ENCODE measurements around the gene GPX5.

The GPX5 gene

DNA sequence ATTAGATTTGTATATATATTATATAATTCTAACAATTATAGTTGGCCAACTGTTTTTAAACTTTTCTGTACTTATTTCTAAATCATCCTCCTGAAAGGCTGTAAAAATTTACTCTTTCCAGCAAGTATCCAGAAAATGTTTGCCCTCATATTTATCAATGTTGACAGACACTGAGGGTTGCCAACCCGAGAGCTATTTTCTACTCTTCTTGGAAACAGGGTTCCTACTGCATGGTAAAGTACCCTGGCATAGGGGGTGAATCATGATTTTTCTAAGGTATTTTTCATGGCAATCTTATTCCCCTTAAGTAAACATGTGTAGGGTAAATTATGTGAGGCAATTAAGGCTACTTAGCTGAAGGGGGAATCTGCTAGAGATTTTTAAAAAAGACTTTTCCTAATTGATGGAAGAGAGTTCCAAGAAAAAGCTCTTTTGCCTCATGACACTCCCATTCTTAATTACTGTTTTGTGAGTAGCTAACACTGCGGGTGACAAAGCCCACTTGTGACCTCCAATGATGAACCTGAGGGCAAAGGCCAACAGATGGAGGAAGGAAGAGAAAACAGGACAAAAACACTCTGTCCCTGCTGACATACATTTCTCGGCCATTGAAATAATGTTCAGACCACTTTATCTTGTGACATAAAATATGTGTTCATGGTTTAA is 37.9 kb downstream of the GPX5 start:
- no peak for DNase-seq

DNA sequence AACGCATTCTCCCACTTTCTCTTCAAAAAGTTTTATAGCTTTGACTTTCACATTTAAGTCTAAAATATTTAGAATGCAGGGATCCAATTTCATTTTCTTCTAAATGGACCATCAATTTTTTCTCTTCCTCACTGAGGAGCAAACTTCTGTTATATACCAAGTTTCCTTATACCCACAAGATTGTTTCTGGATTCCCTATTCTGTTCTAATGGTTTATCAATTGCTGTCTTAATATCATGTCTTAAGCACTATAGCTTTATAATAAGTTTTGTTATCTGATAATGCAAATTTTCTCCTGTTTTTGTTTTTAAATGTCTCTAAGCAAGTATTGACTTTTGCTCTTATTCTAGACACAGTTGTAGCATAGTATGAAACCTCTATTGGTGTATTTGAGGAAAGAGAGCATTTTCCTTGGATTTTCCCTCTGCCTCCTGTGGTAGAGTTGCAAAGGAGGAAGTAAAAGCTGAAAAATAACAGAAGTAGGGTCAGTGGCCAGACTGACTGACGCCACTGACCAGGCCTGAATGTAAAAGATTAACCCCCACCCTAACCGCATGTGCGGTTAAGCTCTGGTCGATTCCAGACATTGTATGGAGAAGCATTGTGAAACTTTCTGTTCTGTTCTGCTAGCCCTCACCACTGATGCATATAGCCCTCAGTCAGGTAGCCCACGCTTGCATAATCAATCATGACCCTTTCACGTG is 40.3 kb downstream of the GPX5 start:
- DNase-seq, result no peak

DNA sequence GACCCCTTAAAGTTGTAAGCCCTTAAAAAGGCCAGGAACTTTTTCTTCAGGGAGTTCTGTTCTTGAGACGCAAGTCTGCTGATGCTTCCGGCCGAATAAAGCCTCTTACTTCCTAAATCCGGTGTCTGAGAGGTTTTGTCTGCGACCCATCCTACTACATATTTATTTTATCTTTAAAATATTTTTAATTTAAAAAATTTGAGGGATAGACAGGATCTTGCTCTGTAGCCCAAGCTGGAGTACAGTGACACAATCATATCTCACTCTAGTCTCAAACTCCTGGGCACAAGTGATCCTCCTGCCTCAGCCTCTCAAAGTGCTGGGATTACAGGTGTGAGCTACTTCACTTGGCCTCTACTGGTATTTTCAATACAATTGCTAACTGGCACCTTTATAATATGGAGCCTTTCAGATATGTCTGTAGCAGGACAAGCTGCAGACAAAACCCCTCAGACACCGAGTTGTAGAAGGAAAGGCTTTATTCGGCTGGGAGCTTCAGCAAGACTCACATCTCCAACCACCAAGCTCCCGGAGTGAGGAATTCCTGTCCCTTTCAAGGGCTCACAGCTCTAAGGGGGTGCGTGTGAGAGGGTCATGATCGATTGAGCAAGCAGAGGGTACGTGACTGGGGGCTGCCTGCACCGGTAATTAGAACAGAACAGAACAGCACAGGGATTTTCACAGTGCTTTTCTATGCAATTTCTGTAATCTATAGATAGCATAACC is 41.0 kb downstream of the GPX5 start:
- no peak for DNase-seq

DNA sequence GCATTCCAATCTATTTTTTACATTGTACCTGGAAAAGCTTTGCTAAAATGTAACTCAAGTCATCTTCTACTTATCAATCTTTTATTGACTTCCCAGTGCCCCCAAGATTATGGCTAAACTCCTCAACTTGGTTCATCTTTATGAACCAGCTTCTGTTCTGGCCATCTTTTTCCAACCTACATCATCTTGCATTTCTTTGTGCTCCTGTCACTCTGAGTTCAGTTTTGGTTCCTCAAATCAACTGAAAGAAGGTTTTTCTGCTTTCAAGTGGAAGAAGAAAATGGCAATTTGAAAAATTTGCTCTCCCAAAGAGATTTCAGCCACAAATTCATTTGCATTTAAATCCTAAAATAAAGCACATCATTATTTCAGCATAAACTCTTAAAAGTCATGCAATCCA is 41.8 kb downstream of the GPX5 start:
- no peak for DNase-seq

DNA sequence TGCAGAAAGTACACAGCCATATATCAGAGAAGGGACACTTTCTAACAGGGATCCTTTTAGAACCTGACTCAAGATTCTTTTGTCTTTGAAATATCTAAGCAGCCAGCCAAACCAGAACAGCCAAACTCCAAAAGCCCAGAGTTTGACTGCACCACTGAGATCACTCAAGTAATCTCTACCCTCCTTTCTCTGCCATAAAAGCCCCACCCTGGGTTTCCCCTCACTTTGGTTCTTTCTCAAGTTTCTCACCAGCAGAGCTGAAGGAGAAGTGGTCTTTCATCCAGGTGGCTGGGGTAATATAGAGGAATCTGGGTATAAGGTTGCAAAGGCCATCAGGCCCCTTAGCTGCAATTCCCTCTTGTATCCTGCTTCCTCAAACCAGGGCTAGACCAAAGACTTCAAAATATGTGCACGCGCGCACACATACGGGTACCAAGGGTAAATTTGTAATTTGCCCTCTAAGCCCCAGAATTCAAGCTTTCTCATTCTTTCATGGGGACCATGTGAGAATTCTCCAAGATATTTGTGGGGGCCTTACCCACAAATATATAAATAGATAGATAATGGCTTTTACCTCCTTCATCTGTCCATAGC is 42.9 kb downstream of the GPX5 start:
- no peak for DNase-seq

DNA sequence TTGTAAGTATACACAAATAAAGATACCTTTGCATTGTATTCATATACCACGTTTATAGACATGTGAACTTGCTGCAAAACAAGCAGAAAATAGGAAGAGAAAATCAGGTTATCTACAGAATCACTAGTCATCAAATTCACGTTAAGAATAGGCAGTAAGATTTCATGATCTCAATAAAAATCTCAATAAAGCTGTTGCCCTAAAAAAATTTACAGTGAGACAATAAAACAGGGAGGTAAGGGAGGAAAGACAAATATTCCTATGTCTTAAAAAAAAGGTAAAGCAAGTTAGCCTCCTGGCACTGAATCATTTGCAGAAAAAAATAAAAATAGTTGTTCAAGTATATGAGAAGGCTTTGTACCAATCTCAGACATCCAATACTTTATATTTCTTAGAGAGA is 44.1 kb downstream of the GPX5 start:
- DNase-seq, result no peak

DNA sequence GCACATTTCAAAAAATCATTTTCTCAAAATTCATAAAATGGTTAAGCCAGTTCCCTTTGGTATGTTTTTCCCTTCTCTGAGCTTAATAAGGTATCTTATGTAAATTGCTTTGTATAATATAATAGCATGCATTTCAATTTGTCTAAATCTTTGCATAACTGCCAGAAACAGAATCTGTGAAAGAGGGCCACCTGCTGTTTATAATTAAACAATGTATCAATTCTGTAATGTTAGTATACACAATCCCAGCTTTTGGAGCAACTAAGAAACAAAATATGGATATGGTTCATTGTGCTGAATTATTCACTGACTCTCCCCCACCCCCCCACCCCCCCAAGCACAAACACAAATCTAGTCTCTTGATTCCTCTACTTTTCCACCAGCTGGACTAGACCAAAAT is 54.8 kb downstream of the GPX5 start:
- DNase-seq, result no peak

DNA sequence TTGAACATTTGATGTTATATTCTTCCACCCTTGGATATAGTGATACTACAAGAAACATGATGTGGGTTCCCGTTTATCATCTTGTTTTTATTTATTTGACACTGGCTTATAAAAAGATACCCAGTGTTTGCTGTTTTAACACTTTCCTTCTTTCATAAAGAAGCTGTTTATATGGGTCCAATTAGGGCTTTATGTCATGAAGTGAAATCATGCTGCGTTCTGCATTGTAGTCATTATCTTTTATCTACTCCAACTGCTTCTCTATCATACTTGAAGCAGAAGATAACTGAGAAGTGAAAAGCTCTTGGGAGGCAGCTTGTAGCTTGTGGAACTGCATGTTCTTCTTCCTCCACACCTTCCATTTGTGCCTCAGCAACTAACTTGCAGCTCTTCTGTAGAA is 57.8 kb downstream of the GPX5 start:
- no peak for DNase-seq
